Measurements from ENCODE around the gene C17orf67.

Gene C17orf67

GRCh38 chr17:56830726-56831368, 2.9 kb downstream of the C17orf67 start:
- Histone ChIP-seq H3F3A (ENCODE audit: insufficient read depth) (0 out of 2 replicates have a peak, but pooled peaks cover 3% of the 10 kb centered on the region), H2AFZ (ENCODE audit: low read depth, low read length, severe bottlenecking) (no peak overlapping the region), H4K20me1 (ENCODE audit: low read depth, low read length) (0 out of 2 replicates have a peak, but pooled peaks cover 1% of the 10 kb centered on the region), H3K9me2 (replicated peaks; ENCODE audit: insufficient read depth, low read length) (no peaks in the 10 kb centered on the region), H3K9me3 (ENCODE audit: insufficient read depth, low read length) (no peaks in the 10 kb centered on the region), H3K27me3 (ENCODE audit: low read length) (no peaks in the 10 kb centered on the region), H3K9ac (ENCODE audit: low read length) (no peak overlapping the region), H3K27ac (ENCODE audit: low read depth, low read length) (no peak overlapping the region), H3K4me2 (ENCODE audit: low read depth, low read length, poor library complexity, severe bottlenecking) (no peak overlapping the region), H3K4me3 (ENCODE audit: insufficient read depth, low read length, poor library complexity, severe bottlenecking) (no peak overlapping the region), H3K36me3 (ENCODE audit: low read length) (peaks cover 5% of the 10 kb centered on the region; the same call in 1 of the 2 replicates), H3K79me2 (ENCODE audit: insufficient read depth, low read length) (no peaks in the 10 kb centered on the region)
- no peak for TF ChIP-seq EZH2phosphoT487 (conservative IDR thresholded peaks at IDR 0.05; ENCODE audit: low read length)
- TF ChIP-seq CTCF (IDR thresholded peaks at IDR 0.05; ENCODE audit: insufficient read depth, low read length, poor library complexity, severe bottlenecking), result no peak

- no peaks in the 10 kb centered on the region for H3K27me3 ChIP-seq (ENCODE audit: low read length)
- no peak overlapping the region for H2AFZ ChIP-seq (ENCODE audit: low read depth, low read length, severe bottlenecking)
- H3F3A ChIP-seq (ENCODE audit: insufficient read depth), result no peaks in the 10 kb centered on the region
These were observed 6.9 kb downstream of the C17orf67 start for GRCh38 chr17:56826611-56827414.

GRCh38 chr17:56824503-56824902, 9.2 kb downstream of the C17orf67 start:
- TF ChIP-seq CTCF (IDR thresholded peaks at IDR 0.05; ENCODE audit: insufficient read depth, low read length, poor library complexity, severe bottlenecking) (no peak), EZH2phosphoT487 (conservative IDR thresholded peaks at IDR 0.05; ENCODE audit: low read length) (no peak)
- H3K9me3 ChIP-seq (ENCODE audit: insufficient read depth, low read length), result no peaks in the 10 kb centered on the region
- no peak overlapping the region for H3K4me2 ChIP-seq (ENCODE audit: low read depth, low read length, poor library complexity, severe bottlenecking)
- H3F3A ChIP-seq (ENCODE audit: insufficient read depth), result no peaks in the 10 kb centered on the region
- H2AFZ ChIP-seq (ENCODE audit: low read depth, low read length, severe bottlenecking), result no peak overlapping the region
- H3K27ac ChIP-seq (ENCODE audit: low read depth, low read length), result no peak overlapping the region
- H3K79me2 ChIP-seq (ENCODE audit: insufficient read depth, low read length), result no peaks in the 10 kb centered on the region
- no peaks in the 10 kb centered on the region for H3K36me3 ChIP-seq (ENCODE audit: low read length)
- no peak overlapping the region for H3K9ac ChIP-seq (ENCODE audit: low read length)
- H4K20me1 ChIP-seq (ENCODE audit: low read depth, low read length), result no peaks in the 10 kb centered on the region
- H3K9me2 ChIP-seq (replicated peaks; ENCODE audit: insufficient read depth, low read length), result no peaks in the 10 kb centered on the region
- H3K27me3 ChIP-seq (ENCODE audit: low read length), result no peaks in the 10 kb centered on the region
- H3K4me3 ChIP-seq (ENCODE audit: insufficient read depth, low read length, poor library complexity, severe bottlenecking), result no peak overlapping the region

More at GRCh38 chr17:56826611-56827414, 6.9 kb downstream of the C17orf67 start:
- Histone ChIP-seq H3K27ac (ENCODE audit: low read depth, low read length) (no peak overlapping the region), H3K9ac (ENCODE audit: low read length) (no peak overlapping the region), H3K9me3 (ENCODE audit: insufficient read depth, low read length) (no peaks in the 10 kb centered on the region), H3K4me2 (ENCODE audit: low read depth, low read length, poor library complexity, severe bottlenecking) (no peak overlapping the region), H4K20me1 (ENCODE audit: low read depth, low read length) (no peaks in the 10 kb centered on the region), H3K9me2 (replicated peaks; ENCODE audit: insufficient read depth, low read length) (no peaks in the 10 kb centered on the region), H3K36me3 (ENCODE audit: low read length) (no peaks in the 10 kb centered on the region), H3K79me2 (ENCODE audit: insufficient read depth, low read length) (no peaks in the 10 kb centered on the region), H3K4me3 (ENCODE audit: insufficient read depth, low read length, poor library complexity, severe bottlenecking) (no peak overlapping the region)
- TF ChIP-seq CTCF (IDR thresholded peaks at IDR 0.05; ENCODE audit: insufficient read depth, low read length, poor library complexity, severe bottlenecking) (no peak), EZH2phosphoT487 (conservative IDR thresholded peaks at IDR 0.05; ENCODE audit: low read length) (no peak)
